DND-41 (cell line): ENCODE measurements around the gene KCND3.

ENCODE experiments used
- ATAC-seq: fragments of 200-7000 bp; cut with Tn5 transposase; 3 replicates; pipeline ENCODE4 v1.9.1; 2021; ENCODE audit warnings: low read depth; ENCODE audit not compliant: insufficient read depth
- DNase-seq: peaks from one replicate; pipeline ENCODE4 v3.0.0-alpha.2; 2020
- H2AFZ ChIP-seq: 2 replicates; pipeline ENCODE4 v1.6.0; 2012; ENCODE audit warnings: low read depth, low read length
- H3K27ac ChIP-seq: 2 replicates; pipeline ENCODE4 v1.5.1; 2012; ENCODE audit warnings: low read length, inconsistent platforms
- H3K27me3 ChIP-seq: fragments of 200-600 bp; sonication (generic); 2 replicates; pipeline ENCODE4 v1.6.0; 2012; ENCODE audit warnings: low read length, mild to moderate bottlenecking, inconsistent platforms; ENCODE audit not compliant: insufficient read depth, poor library complexity
- H3K36me3 ChIP-seq: 2 replicates; pipeline ENCODE4 v1.5.1; 2012; ENCODE audit warnings: low read length, inconsistent platforms; ENCODE audit not compliant: insufficient read depth
- H3K4me1 ChIP-seq: 2 replicates; pipeline ENCODE4 v1.5.1; 2012; ENCODE audit warnings: mild to moderate bottlenecking, low read length; ENCODE audit not compliant: insufficient read depth
- H3K4me2 ChIP-seq: 2 replicates; pipeline ENCODE4 v1.6.0; 2012; ENCODE audit warnings: mild to moderate bottlenecking, moderate library complexity, low read length, inconsistent platforms; ENCODE audit not compliant: insufficient read depth
- H3K4me3 ChIP-seq, 2 experiments: fragments of 200-600 bp in 1 of 2; shearing (Covaris generic) in 1 of 2; 2 replicates each; pipeline ENCODE4 v1.5.1; 2012 to 2016; ENCODE audit warnings: inconsistent platforms in 2 of 2, low read length in 2 of 2, mild to moderate bottlenecking in 2 of 2, low read depth in 1 of 2, moderate library complexity in 1 of 2
- H3K79me2 ChIP-seq: 2 replicates; pipeline ENCODE4 v1.6.0; 2012; ENCODE audit warnings: low read length, inconsistent platforms; ENCODE audit not compliant: insufficient read depth
- H3K9ac ChIP-seq: 2 replicates; pipeline ENCODE4 v1.6.0; 2012; ENCODE audit warnings: low read depth, mild to moderate bottlenecking, inconsistent platforms, low read length, moderate library complexity
- H3K9me3 ChIP-seq: 2 replicates; pipeline ENCODE4 v1.5.1; 2012; ENCODE audit warnings: low read length, moderate library complexity, mild to moderate bottlenecking, inconsistent platforms; ENCODE audit not compliant: insufficient read depth, severe bottlenecking
- H4K20me1 ChIP-seq: 2 replicates; pipeline ENCODE4 v1.6.0; 2012; ENCODE audit warnings: low read length; ENCODE audit not compliant: insufficient read depth
- EZH2 ChIP-seq: IDR thresholded peaks from 3 replicates; pipeline ENCODE4 v1.6.1; 2012; ENCODE audit warnings: borderline replicate concordance, low read depth, mild to moderate bottlenecking, moderate library complexity, low read length, inconsistent platforms; ENCODE audit not compliant: severe bottlenecking
- TF ChIP-seq, protein P1 (sequence below): IDR thresholded peaks from 2 replicates; pipeline ENCODE4 v1.5.1; 2012; ENCODE audit warnings: borderline replicate concordance, low read length, moderate library complexity, mild to moderate bottlenecking; ENCODE audit not compliant: poor library complexity, severe bottlenecking; ENCODE audit errors: extremely low read depth

Gene KCND3

DNA sequence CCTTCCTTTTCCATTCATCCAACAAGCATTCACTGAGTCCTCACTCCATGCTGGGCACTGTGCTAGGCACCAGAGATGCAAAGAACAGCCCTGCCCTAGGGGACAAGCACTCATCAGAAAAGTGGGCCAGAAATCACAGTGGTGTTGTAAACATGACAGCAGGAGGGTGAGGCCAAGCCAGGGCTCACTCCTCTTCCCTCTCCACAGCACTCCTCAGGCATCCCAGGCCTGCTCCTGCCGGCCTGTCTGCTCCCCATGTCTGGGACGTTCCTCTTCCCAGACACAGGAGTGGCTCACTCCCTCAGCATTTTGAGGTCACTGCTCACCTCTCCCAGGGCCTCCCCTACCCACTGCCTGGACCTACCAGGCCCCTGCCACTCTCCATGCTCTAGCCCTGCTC lies 61.8 kb downstream of the KCND3 start:
- ATAC-seq: no peak
- TF ChIP-seq EZH2: no peak
- TF ChIP-seq, protein P1, sequence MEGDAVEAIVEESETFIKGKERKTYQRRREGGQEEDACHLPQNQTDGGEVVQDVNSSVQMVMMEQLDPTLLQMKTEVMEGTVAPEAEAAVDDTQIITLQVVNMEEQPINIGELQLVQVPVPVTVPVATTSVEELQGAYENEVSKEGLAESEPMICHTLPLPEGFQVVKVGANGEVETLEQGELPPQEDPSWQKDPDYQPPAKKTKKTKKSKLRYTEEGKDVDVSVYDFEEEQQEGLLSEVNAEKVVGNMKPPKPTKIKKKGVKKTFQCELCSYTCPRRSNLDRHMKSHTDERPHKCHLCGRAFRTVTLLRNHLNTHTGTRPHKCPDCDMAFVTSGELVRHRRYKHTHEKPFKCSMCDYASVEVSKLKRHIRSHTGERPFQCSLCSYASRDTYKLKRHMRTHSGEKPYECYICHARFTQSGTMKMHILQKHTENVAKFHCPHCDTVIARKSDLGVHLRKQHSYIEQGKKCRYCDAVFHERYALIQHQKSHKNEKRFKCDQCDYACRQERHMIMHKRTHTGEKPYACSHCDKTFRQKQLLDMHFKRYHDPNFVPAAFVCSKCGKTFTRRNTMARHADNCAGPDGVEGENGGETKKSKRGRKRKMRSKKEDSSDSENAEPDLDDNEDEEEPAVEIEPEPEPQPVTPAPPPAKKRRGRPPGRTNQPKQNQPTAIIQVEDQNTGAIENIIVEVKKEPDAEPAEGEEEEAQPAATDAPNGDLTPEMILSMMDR: no peak
- Histone ChIP-seq H2AFZ (no peak overlapping the region), H3K79me2 (no peaks in the 10 kb centered on the region), H3K27me3 (peaks cover 12% of the 10 kb centered on the region), H3K27ac (no peak overlapping the region), H3K4me3 (no peak overlapping the region), H3K36me3 (no peaks in the 10 kb centered on the region), H3K4me2 (no peak overlapping the region), H3K4me1 (no peaks in the 10 kb centered on the region), H3K9ac (no peak overlapping the region), H4K20me1 (no peaks in the 10 kb centered on the region; the same call in 1 of the 2 replicates), H3K9me3 (no peaks in the 10 kb centered on the region)
- DNase-seq: no peak

DNA sequence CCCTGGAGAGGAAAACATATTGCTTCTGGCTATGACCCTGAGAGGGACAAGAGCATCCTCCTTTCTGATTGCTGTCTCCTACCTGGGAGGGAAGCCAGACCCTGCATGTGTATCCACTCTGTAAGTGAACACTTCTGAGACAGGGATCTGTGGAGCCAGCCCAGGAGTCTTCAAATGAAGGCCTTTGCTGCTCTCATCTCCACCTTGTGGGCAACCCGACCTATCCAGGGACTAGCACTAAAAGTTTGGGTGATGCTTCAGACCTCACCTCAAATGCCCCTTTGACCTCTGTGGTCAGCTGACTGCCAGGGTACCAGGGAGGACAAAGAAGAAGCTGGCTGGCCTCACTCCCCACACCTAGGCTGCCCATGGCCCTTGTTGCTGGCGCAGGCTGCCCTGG lies 64.7 kb downstream of the KCND3 start:
- no peak for ATAC-seq
- no peaks in the 10 kb centered on the region; the same call in 1 of the 2 replicates for H4K20me1 ChIP-seq
- H3K9ac ChIP-seq: no peak overlapping the region
- no peak overlapping the region for H3K27ac ChIP-seq
- H2AFZ ChIP-seq: no peak overlapping the region
- DNase-seq: no peak
- no peaks in the 10 kb centered on the region for H3K36me3 ChIP-seq
- TF ChIP-seq, protein P1: no peak
- TF ChIP-seq EZH2: no peak
- H3K27me3 ChIP-seq: peaks cover 22% of the 10 kb centered on the region
- H3K79me2 ChIP-seq: no peaks in the 10 kb centered on the region
- no peaks in the 10 kb centered on the region for H3K9me3 ChIP-seq
- H3K4me1 ChIP-seq: no peaks in the 10 kb centered on the region
- H3K4me3 ChIP-seq: no peak overlapping the region
- H3K4me2 ChIP-seq: no peak overlapping the region

DNA sequence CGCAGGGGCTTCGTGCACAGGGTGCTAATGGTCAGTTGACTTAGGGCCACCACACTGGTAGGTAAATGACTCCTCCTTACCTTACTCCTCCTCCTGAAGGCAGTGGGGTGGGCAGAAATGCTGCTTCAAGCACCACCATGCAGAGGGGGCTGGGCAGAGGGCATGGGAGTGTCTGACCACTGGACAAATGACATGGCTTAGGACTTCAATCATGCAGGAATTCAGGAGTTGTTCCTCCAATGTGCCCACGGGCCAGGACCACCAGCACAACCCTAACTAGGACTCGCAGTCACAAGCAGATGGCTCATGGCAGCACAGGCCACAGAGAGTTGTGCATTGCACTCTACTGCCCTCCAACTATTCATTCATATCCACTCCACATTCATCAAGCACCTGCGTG lies 65.7 kb downstream of the KCND3 start:
- TF ChIP-seq EZH2: no peak
- TF ChIP-seq, protein P1: no peak
- Histone ChIP-seq H3K27me3 (peaks cover 30% of the 10 kb centered on the region), H3K9ac (no peak overlapping the region)

DNA sequence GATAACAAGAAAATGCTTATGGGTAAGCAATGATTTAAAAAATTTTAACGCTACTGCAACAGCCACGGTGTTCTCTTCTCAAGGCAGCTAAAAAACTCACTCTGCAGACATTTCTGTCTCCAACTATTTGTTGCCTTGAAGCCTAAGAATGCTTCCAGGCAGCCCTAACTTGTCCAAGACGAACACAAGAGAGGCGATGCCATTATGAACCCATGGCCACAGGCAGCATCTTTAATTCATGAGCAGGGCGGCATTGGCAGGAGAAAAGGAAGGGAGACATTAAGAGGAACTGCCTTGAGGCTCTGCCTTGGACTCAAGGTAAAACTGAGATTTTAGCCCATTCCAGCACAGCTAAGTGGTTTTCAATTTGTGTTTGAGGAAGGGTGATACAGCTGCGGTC lies 67.5 kb downstream of the KCND3 start:
- ATAC-seq: no peak
- H3K4me3 ChIP-seq: no peak overlapping the region

More for the DNA sequence above, 65.7 kb downstream of the KCND3 start:
- H3K4me2 ChIP-seq: no peak overlapping the region
- ATAC-seq (no peak), DNase-seq (no peak)
- H4K20me1 ChIP-seq: no peaks in the 10 kb centered on the region; the same call in 1 of the 2 replicates
- H3K27ac ChIP-seq: no peak overlapping the region
- H2AFZ ChIP-seq: no peak overlapping the region
- H3K36me3 ChIP-seq: no peaks in the 10 kb centered on the region
- no peaks in the 10 kb centered on the region for H3K9me3 ChIP-seq
- no peak overlapping the region for H3K4me3 ChIP-seq
- H3K79me2 ChIP-seq: no peaks in the 10 kb centered on the region
- no peaks in the 10 kb centered on the region for H3K4me1 ChIP-seq

More for the DNA sequence above, 67.5 kb downstream of the KCND3 start:
- no peak for DNase-seq
- Histone ChIP-seq H3K4me1 (no peaks in the 10 kb centered on the region), H4K20me1 (no peaks in the 10 kb centered on the region; the same call in 1 of the 2 replicates), H3K9me3 (no peaks in the 10 kb centered on the region), H2AFZ (no peak overlapping the region), H3K9ac (no peak overlapping the region), H3K36me3 (no peaks in the 10 kb centered on the region), H3K27ac (no peak overlapping the region), H3K79me2 (no peaks in the 10 kb centered on the region), H3K4me2 (no peak overlapping the region), H3K27me3 (peaks cover 42% of the 10 kb centered on the region)
- TF ChIP-seq, protein P1: no peak
- TF ChIP-seq EZH2: no peak
